Endothelial cell of umbilical vein (primary cell): ENCODE results near the gene KTN1. TPM values are rescaled to one million over a fixed set of nuclear protein-coding genes. Genes with fewer than 3 reads are reported as not detected.
A peak's percentile ranks its signal among the peaks of the same experiment; 100 is the strongest.

Experiments used
- BruUV-seq: library from RNA; stranded (reverse); fragments of 400-500 nt; replicated peaks from 2 replicates; lab custom pipeline; 2021; lab: Mats Ljungman, UMichigan
- CTCF ChIA-PET: fragments of 300-600, 350-600 bp; sonication (Branson Sonifier 250); formaldehyde crosslinking; loops from one replicate; lab custom pipeline; 2021; ENCODE audit warnings: antibody characterized with exemption, inconsistent platforms; lab: Charles Lee
- POLR2A ChIA-PET: fragments of 300-600, 350-600 bp; sonication (Branson Sonifier 250); formaldehyde crosslinking; loops from one replicate; lab custom pipeline; 2021; ENCODE audit warnings: antibody characterized with exemption, inconsistent platforms; lab: Charles Lee
- DNase-seq: peaks from one replicate; pipeline ENCODE4 v3.0.0-alpha.2; 2011; ENCODE audit warnings: low read depth, low spot score
- FAIRE-seq: peaks from 2 replicates; lab custom pipeline; 2011; peaks lifted over from hg19 to GRCh38; lab: Jason Lieb, UNC
- H2AFZ ChIP-seq: 2 replicates; pipeline ENCODE4 v1.6.0; 2012; ENCODE audit warnings: low read depth, low read length, control low read depth, inconsistent platforms
- H3K27ac ChIP-seq: 2 replicates; pipeline ENCODE4 v1.5.1; 2011; ENCODE audit warnings: low read depth, mild to moderate bottlenecking, control low read depth, low read length, moderate library complexity; ENCODE audit not compliant: insufficient read depth
- H3K27me3 ChIP-seq, 2 experiments: 2 replicates each; pipeline versions ENCODE4 v1.6.0 to v1.6.1; 2011; ENCODE audit warnings: low read length in 2 of 2, mixed read lengths in 1 of 2; ENCODE audit not compliant: control insufficient read depth in 2 of 2, insufficient read depth in 2 of 2
- H3K36me3 ChIP-seq, 2 experiments: 2 replicates in 1 of 2; 3 replicates in 1 of 2; pipeline ENCODE4 v1.5.1; 2011; ENCODE audit warnings: low read length in 2 of 2, mild to moderate bottlenecking in 1 of 2, moderate library complexity in 1 of 2; ENCODE audit not compliant: control insufficient read depth in 2 of 2, insufficient read depth in 2 of 2; ENCODE audit errors: extremely low read depth in 1 of 2
- H3K4me1 ChIP-seq: 3 replicates; pipeline ENCODE4 v1.5.1; 2011; ENCODE audit warnings: mild to moderate bottlenecking, low read length; ENCODE audit not compliant: control insufficient read depth, insufficient read depth; ENCODE audit errors: extremely low read depth
- H3K4me2 ChIP-seq: 2 replicates; pipeline ENCODE4 v1.6.1; 2011; ENCODE audit warnings: low read length, control low read depth, mixed read lengths; ENCODE audit not compliant: insufficient read depth
- H3K4me3 ChIP-seq, 3 experiments: fragments of 200-600 bp in 1 of 3; sonication (generic), shearing (Covaris generic) in 1 of 3; replicated peaks in 1 of 3; 2 replicates each; pipeline ENCODE4 v1.5.1; 2011 to 2016; ENCODE audit warnings: control low read depth in 3 of 3, low read length in 3 of 3, mild to moderate bottlenecking in 2 of 3, inconsistent platforms in 1 of 3, low read depth in 1 of 3, moderate library complexity in 1 of 3; ENCODE audit not compliant: insufficient read depth in 1 of 3
- H3K79me2 ChIP-seq: 2 replicates; pipeline ENCODE4 v1.6.0; 2012; ENCODE audit warnings: low read length, inconsistent platforms; ENCODE audit not compliant: control insufficient read depth, insufficient read depth
- H3K9ac ChIP-seq: replicated peaks from 2 replicates; pipeline ENCODE3; 2011; ENCODE audit warnings: low read length, control low read depth; ENCODE audit not compliant: insufficient read depth; ENCODE audit errors: extremely low read depth
- H3K9me1 ChIP-seq: replicated peaks from 3 replicates; pipeline ENCODE4 v1.6.0; 2011; ENCODE audit warnings: mild to moderate bottlenecking, low read length; ENCODE audit not compliant: control insufficient read depth, insufficient read depth; ENCODE audit errors: extremely low read depth
- H3K9me3 ChIP-seq: replicated peaks from 2 replicates; pipeline ENCODE4 v1.5.1; 2012; ENCODE audit warnings: low read length, inconsistent platforms; ENCODE audit not compliant: control insufficient read depth, insufficient read depth
- H4K20me1 ChIP-seq: replicated peaks from 2 replicates; pipeline ENCODE3; 2011; ENCODE audit warnings: mild to moderate bottlenecking, low read length; ENCODE audit not compliant: control insufficient read depth, insufficient read depth; ENCODE audit errors: extremely low read depth
- FOS ChIP-seq: IDR thresholded peaks from 2 replicates; pipeline ENCODE4 v1.6.1; 2011; ENCODE audit warnings: mild to moderate bottlenecking, low read length, moderate library complexity, borderline replicate concordance; ENCODE audit not compliant: insufficient read depth
- JUN ChIP-seq: IDR thresholded peaks from 2 replicates; pipeline ENCODE4 v1.6.1; 2011; ENCODE audit warnings: borderline replicate concordance, low read depth; ENCODE audit not compliant: insufficient read length, insufficient read depth
- POLR2A ChIP-seq: IDR thresholded peaks from 2 replicates; pipeline ENCODE4 v1.6.1; 2012; ENCODE audit warnings: low read depth, mild to moderate bottlenecking, control low read depth, low read length
- dilution Hi-C: fragments of 300-500 bp; cut with MboI; formaldehyde crosslinking; loops from one replicate; pipeline ENCODE4 v1.15.0; 2019; ENCODE audit warnings: low sequenced_read_pairs; ENCODE audit not compliant: extremely low pct_ligation_motif_present
- intact Hi-C: fragments of 100-400 bp; cut with micrococcal nuclease; formaldehyde crosslinking; loops from one replicate; pipeline ENCODE4 v1.10.0; 2022
- polyA plus RNA-seq, 4 experiments: library from polyadenylated mRNA; depleted of rRNA in 3 of 4; stranded (reverse) in 3 of 4; unstranded in 1 of 4; fragments of >200 nt; gene quantifications; 2 replicates each; pipeline versions ENCODE4 v1.2.1 to v1.2.3, GENCODE V29; 2011 to 2012; ENCODE audit warnings: missing spikeins in 1 of 4
- total RNA-seq: library from RNA; stranded (reverse); gene quantifications from 2 replicates; pipeline ENCODE4 v1.2.3, GENCODE V29; 2021

The KTN1 gene
- total and polyA plus RNA-seq, 2 donors (not counting 3 experiments of a cell fraction or from before 2014, with no cell fraction given) = 33.2 to 148 TPM

DNA sequence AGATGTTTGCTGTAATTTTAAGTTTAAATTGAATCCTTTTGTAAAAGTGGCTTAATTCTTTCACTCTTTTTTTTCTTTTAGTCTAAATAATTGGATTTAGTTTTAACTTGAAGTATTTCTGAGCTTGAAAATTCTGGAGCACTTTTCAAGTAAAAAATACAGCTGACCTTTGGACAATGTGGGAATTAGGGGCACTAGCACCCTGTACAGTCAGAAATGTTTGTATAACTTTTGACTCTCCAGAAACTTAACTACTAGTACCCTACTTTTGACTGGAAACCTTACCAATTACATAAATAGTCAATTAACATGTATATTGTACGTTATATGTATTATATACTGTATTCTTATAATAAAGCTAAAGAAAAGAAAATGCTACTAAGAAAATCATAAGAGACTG lies 7.8 kb downstream of the KTN1 start:
- CTCF ChIA-PET = interaction anchor here (1.3 to 1.4 kb wide), 2 partner anchors 142 to 148 kb away, joined by 3 to 6 read pairs; partner anchors contain the start of gene TBPL2
- no TSS peak for BruUV-seq

DNA sequence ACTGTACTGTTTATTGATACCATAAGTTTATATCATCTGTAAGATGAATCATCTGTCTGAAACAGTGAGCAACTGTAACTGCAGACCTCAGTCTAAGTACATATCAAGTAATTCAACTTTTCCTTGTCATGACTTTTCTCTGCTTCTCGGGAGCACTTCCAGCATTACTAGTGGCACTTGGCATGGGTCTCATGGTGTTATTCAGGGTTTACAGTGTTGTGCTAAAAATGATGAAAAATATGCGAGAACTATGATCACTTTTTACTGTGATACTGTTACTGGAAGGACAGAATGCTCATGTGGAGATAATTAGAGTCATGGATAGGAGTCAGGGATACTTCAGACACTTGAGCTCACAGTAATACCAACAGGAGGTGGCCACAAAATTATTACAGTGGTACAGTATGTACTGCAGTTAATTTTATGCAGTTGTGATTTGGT lies 8.3 kb downstream of the KTN1 start:
- Histone ChIP-seq H3K36me3 (no peaks in the 10 kb centered on the region), H3K4me2 (no peak overlapping the region), H3K9me3 (no peaks in the 10 kb centered on the region), H3K9ac (no peak overlapping the region), H3K4me3 (no peak overlapping the region), H3K79me2 (peaks cover 86% of the 10 kb centered on the region), H3K9me1 (no peaks in the 10 kb centered on the region), H3K4me1 (peaks cover 12% of the 10 kb centered on the region), H4K20me1 (peaks cover 39% of the 10 kb centered on the region), H3K27me3 (no peaks in the 10 kb centered on the region), H3K27ac (no peak overlapping the region), H2AFZ (no peak overlapping the region)
- no peak for FAIRE-seq
- TF ChIP-seq FOS = peak; percentile 31
- no peak for TF ChIP-seq POLR2A
- BruUV-seq = no TSS peak
- ChIA-PET CTCF (interaction anchor here (1.3 to 1.4 kb wide), 2 partner anchors 142 to 148 kb away, joined by 3 to 6 read pairs; partner anchors contain the start of gene TBPL2), POLR2A (no interaction called here)
- DNase-seq = no peak
- dilution Hi-C loops = no loop called here
- intact Hi-C loops = loop anchor here (10.0 kb wide), 1 partner anchor 207 kb away; no protein-coding TSS in a partner anchor

More for the DNA sequence above, 7.8 kb downstream of the KTN1 start:
- no peak for FAIRE-seq
- TF ChIP-seq JUN = no peak
- Histone ChIP-seq H3K4me3 (no peak overlapping the region), H3K27ac (no peak overlapping the region), H3K9ac (no peak overlapping the region), H2AFZ (no peak overlapping the region), H3K4me2 (no peak overlapping the region), H3K79me2 (peaks cover 85% of the 10 kb centered on the region), H3K9me3 (no peaks in the 10 kb centered on the region), H3K9me1 (no peaks in the 10 kb centered on the region), H3K27me3 (no peaks in the 10 kb centered on the region), H3K4me1 (peaks cover 12% of the 10 kb centered on the region), H4K20me1 (peaks cover 38% of the 10 kb centered on the region), H3K36me3 (no peaks in the 10 kb centered on the region)
- dilution Hi-C loops = no loop called here
- DNase-seq = no peak
- POLR2A ChIA-PET = no interaction called here
- intact Hi-C loops = loop anchor here (2.0 to 10.0 kb wide), 2 partner anchors 13 to 207 kb away; no protein-coding TSS in a partner anchor
